GM12875 (cell line): Measurements from ENCODE around the gene SLC37A4.
"Not testable (repeated sequence)": the region's sequence is repeated elsewhere in the genome, so short reads cannot be mapped to it uniquely, and the experiment has no call there.

Experiments
- H3K4me3 ChIP-seq: one replicate; pipeline ENCODE4 v1.5.1; 2011; ENCODE audit warnings: low read depth, low read length, control low read depth
- TF ChIP-seq, protein P1 (sequence below): IDR thresholded peaks from 2 replicates; pipeline ENCODE4 v1.5.1; 2011; ENCODE audit warnings: low read depth, mild to moderate bottlenecking, control low read depth, inconsistent platforms, low read length, moderate library complexity, borderline replicate concordance; ENCODE audit not compliant: insufficient read depth

The SLC37A4 gene

DNA sequence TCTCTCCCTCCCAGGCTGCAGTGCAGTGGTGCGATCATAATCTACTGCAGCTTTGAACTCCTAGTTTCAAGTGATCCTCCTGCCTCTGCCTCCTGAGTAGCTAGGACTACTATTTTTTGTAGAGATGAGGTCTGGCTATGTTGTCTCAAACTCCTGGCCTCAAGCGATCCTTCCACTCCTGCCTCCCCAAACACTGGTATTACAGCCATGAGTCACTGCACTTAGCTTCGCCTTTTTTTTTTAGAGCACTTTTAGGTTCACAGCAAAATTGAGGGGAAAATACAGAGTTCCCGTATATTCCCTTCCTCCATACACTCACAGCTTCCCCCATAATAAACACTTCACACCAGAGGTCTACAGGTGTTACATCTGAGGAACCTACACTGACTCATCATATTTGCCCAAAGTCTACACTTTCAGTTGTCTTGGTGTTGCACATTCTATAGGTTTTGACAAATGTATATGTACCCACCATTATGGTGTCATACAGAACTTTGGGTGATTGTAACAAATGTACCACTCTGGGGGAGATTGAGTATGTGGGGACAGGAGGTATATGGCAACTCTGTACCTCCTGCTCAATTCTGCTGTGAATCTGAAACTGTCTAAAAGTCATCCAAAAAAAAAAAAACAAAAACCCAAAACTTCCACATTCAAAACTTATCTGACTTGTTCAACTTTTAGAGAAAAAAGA is 11.3 kb upstream of the SLC37A4 start:
- TF ChIP-seq, protein P1, sequence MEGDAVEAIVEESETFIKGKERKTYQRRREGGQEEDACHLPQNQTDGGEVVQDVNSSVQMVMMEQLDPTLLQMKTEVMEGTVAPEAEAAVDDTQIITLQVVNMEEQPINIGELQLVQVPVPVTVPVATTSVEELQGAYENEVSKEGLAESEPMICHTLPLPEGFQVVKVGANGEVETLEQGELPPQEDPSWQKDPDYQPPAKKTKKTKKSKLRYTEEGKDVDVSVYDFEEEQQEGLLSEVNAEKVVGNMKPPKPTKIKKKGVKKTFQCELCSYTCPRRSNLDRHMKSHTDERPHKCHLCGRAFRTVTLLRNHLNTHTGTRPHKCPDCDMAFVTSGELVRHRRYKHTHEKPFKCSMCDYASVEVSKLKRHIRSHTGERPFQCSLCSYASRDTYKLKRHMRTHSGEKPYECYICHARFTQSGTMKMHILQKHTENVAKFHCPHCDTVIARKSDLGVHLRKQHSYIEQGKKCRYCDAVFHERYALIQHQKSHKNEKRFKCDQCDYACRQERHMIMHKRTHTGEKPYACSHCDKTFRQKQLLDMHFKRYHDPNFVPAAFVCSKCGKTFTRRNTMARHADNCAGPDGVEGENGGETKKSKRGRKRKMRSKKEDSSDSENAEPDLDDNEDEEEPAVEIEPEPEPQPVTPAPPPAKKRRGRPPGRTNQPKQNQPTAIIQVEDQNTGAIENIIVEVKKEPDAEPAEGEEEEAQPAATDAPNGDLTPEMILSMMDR = no peak
- no peak overlapping the region for H3K4me3 ChIP-seq

GRCh38 chr11:119039471-119039870 is 8.8 kb upstream of the SLC37A4 start:
- H3K4me3 ChIP-seq = not testable (repeated sequence)

GRCh38 chr11:119038884-119039283 is 8.2 kb upstream of the SLC37A4 start:
- H3K4me3 ChIP-seq = no peak overlapping the region

GRCh38 chr11:119034813-119035212 is 4.1 kb upstream of the SLC37A4 start:
- H3K4me3 ChIP-seq = no peak overlapping the region
- TF ChIP-seq, protein P1 = no peak

More at GRCh38 chr11:119038884-119039283, 8.2 kb upstream of the SLC37A4 start:
- TF ChIP-seq, protein P1 = no peak

DNA sequence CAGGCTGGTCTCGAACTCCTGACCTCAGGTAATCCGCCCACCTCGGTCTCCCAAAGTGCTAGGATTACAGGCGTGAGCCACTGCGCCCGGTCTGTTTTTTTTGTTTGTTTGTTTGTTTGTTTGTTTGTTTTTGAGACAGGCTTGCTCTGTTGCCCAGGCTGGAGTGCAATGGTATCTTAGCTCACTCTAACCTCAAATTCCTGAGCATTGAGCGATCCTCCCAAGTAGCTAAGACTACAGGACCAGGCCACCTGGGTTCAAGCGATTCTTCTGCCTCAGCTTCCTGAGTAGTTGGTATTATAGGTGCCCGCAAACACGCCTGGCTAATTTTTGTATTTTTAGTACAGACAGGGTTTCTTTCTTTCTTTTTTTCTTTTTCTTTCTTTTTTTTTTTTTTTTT is 2.7 kb upstream of the SLC37A4 start:
- H3K4me3 ChIP-seq = not testable (repeated sequence)

DNA sequence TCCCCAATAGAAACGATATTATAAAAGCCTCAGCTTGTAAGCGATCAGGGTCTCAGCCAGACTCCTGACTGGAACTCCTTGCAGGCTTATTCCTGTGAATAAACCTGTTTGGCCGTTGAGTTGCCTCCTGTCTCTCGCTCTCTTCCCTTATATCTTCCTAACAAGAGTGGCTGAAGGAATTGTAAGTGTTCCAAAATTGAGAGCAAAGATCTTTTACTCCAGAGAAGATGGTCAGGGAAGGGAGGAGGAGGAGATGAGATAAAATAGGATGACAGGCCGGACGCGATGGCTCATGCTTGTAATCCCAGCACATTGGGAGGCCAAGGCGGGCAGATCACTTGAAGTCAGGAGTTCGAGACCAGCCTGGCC is 1.2 kb upstream of the SLC37A4 start:
- H3K4me3 ChIP-seq = no peak overlapping the region
- TF ChIP-seq, protein P1 = no peak

GRCh38 chr11:119030029-119030328 is 698 bp downstream of the SLC37A4 start:
- TF ChIP-seq, protein P1 = no peak

GRCh38 chr11:119029340-119030028 is 1.2 kb downstream of the SLC37A4 start:
- peak overlapping the region; percentile 97 for H3K4me3 ChIP-seq
- TF ChIP-seq, protein P1 = no peak

More at GRCh38 chr11:119030029-119030328, 698 bp downstream of the SLC37A4 start:
- H3K4me3 ChIP-seq = peak overlapping the region; percentile 97
